ENCODE data around the gene HOXB6. TPM values are rescaled to one million over a fixed set of nuclear protein-coding genes. Genes with fewer than 3 reads are reported as not detected.
A peak's percentile ranks its signal among the peaks of the same experiment; 100 is the strongest.

HOXB6 gene
- total RNA-seq, 1 donor from 2014 or later: not detected

GRCh38 chr17:48622857-48623256 is 18.1 kb upstream of the HOXB6 start:
- H3K4me3 ChIP-seq: no peak overlapping the region
- no peaks in the 10 kb centered on the region for H3K9me3 ChIP-seq (ENCODE audit: low read depth)
- H3K4me2 ChIP-seq: no peak overlapping the region
- no peak overlapping the region for H2AFZ ChIP-seq (replicated peaks)
- Mint-ChIP-seq H3K4me1 (peaks cover 6% of the 10 kb centered on the region), H3K4me3 (no peak overlapping the region), H3K27ac (no peak overlapping the region), H3K9me3 (peaks cover 16% of the 10 kb centered on the region), H3K27me3 (ENCODE audit: insufficient read depth, low read depth) (peaks cover 87% of the 10 kb centered on the region), H3K36me3 (no peaks in the 10 kb centered on the region)
- peaks cover 98% of the 10 kb centered on the region for H4K20me1 ChIP-seq (ENCODE audit: low read depth)
- H3K36me3 ChIP-seq: no peaks in the 10 kb centered on the region
- H3K79me2 ChIP-seq (ENCODE audit: low read depth): no peaks in the 10 kb centered on the region
- no peak for DNase-seq (ENCODE audit: low spot score)
- no peak overlapping the region for H3K9ac ChIP-seq
- H3K27me3 ChIP-seq: peaks cover 100% of the 10 kb centered on the region
- no peak for TF ChIP-seq CTCF (IDR thresholded peaks at IDR 0.05)
- no peak for TF ChIP-seq EZH2phosphoT487 (IDR thresholded peaks at IDR 0.05)
- TF ChIP-seq EZH2 (IDR thresholded peaks at IDR 0.05): no peak
- peaks cover 4% of the 10 kb centered on the region for H3F3A ChIP-seq (ENCODE audit: low read depth)
- H3K4me1 ChIP-seq: peaks cover 9% of the 10 kb centered on the region
- no peak overlapping the region for H3K27ac ChIP-seq

DNA sequence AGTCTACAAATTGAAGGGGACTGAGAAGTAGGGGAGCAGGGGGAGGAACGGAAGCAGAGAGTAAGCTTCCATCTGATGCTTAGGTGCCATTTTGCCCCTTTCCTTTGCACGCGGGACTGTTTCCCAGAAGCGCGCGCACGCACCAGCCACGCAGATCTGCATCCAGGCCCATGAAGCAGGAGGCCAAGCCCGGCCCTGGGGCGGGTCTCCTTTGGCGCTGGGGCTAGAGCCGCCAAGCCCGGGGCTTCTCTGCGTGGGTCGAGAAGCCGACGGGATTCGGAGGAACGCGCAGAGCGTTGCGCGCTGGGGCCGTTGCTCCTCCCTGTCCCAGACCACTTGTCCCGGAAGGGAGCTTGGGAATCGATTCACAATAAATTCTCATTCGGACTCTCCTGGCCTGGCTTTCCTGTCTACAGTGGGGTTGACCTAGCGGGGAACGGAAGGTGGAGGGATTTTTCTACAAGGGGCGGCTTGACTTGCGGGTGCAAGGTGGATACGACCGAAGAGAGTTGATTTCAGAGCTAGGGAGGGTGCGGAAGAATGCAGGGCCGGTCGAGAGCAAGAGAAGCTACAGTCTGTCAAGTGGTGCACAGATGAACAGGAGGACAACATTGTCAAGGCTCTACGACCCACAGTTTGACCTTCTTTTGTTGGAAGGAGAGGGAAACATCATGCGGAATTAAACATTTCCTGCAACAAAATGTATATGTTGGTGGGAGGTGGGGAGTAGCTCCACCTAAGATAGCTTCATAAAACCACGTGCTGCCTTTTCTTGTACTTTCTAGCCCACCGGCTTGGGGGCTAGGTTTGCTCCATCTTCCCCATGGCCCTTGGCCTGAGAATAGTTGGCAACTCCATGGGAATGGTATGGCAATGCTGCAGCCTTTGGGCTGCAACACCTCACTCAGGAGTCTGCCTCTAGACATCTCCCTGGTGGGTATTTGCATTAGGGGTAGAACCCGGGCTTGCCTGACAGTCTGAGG is 16.9 kb upstream of the HOXB6 start:
- peaks cover 9% of the 10 kb centered on the region for H3K4me1 ChIP-seq
- TF ChIP-seq EZH2phosphoT487 (IDR thresholded peaks at IDR 0.05): peak; percentile 82
- peak; percentile 91 for TF ChIP-seq EZH2 (IDR thresholded peaks at IDR 0.05)
- no peak for TF ChIP-seq CTCF (IDR thresholded peaks at IDR 0.05)
- H4K20me1 ChIP-seq (ENCODE audit: low read depth): peaks cover 98% of the 10 kb centered on the region
- peaks cover 2% of the 10 kb centered on the region for H3K4me1 Mint-ChIP-seq
- no peak overlapping the region for H3K4me2 ChIP-seq
- no peak overlapping the region for H3K27ac ChIP-seq
- DNase-seq (ENCODE audit: low spot score): no peak
- H3F3A ChIP-seq (ENCODE audit: low read depth): peaks cover 4% of the 10 kb centered on the region
- no peaks in the 10 kb centered on the region for H3K9me3 ChIP-seq (ENCODE audit: low read depth)
- H3K4me3 Mint-ChIP-seq: no peak overlapping the region
- no peak overlapping the region for H3K27ac Mint-ChIP-seq
- no peaks in the 10 kb centered on the region for H3K36me3 ChIP-seq
- no peak overlapping the region for H2AFZ ChIP-seq (replicated peaks)
- H3K9me3 Mint-ChIP-seq: peaks cover 14% of the 10 kb centered on the region
- peaks cover 100% of the 10 kb centered on the region for H3K27me3 ChIP-seq
- no peak overlapping the region for H3K4me3 ChIP-seq
- no peak overlapping the region for H3K9ac ChIP-seq
- no peaks in the 10 kb centered on the region for H3K36me3 Mint-ChIP-seq
- no peaks in the 10 kb centered on the region for H3K79me2 ChIP-seq (ENCODE audit: low read depth)
- peaks cover 87% of the 10 kb centered on the region for H3K27me3 Mint-ChIP-seq (ENCODE audit: insufficient read depth, low read depth)

DNA sequence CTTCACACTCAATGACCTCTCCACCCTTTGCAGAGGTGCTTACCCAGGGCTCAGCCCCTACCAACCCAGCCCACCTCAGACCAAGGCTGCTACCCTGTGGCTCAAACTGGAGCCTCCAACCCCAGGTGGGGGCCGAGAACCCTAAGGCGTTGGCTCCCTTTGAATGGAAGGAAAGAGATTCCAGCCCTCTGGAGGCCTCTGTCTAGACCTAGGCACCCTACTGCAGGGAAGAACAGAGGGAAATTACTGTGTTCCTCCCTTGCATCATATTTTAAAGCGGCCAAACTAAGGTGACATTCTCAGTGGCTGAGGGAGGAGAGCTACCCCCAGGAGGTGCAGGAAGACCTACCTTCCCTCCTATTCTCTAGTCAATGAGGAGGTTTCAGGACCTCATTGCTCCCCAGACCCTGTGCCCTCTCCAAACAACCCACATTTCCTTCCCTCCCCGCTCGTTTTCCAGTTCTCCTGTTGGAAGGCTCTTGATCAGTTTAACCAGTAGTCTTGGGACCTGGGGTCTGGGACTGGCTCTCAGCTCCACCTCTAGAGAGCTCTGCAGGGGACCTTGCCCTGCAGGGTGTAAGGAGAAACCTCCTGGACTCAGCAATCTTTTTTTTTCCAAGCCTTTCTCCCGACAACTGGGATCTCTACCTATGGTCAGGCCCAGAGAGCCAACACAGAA is 15.8 kb upstream of the HOXB6 start:
- Histone ChIP-seq H3K4me1 (peaks cover 4% of the 10 kb centered on the region), H3K9ac (no peak overlapping the region), H3K79me2 (ENCODE audit: low read depth) (no peaks in the 10 kb centered on the region), H2AFZ (replicated peaks) (no peak overlapping the region), H3K9me3 (ENCODE audit: low read depth) (no peaks in the 10 kb centered on the region), H3K27ac (no peak overlapping the region), H4K20me1 (ENCODE audit: low read depth) (peaks cover 98% of the 10 kb centered on the region), H3K4me2 (no peak overlapping the region), H3K36me3 (no peaks in the 10 kb centered on the region), H3K4me3 (no peak overlapping the region), H3K27me3 (peaks cover 100% of the 10 kb centered on the region), H3F3A (ENCODE audit: low read depth) (peaks cover 3% of the 10 kb centered on the region)
- H3K4me3 Mint-ChIP-seq: no peak overlapping the region
- H3K27ac Mint-ChIP-seq: no peak overlapping the region
- peaks cover 90% of the 10 kb centered on the region for H3K27me3 Mint-ChIP-seq (ENCODE audit: insufficient read depth, low read depth)
- no peak for DNase-seq (ENCODE audit: low spot score)
- H3K36me3 Mint-ChIP-seq: no peaks in the 10 kb centered on the region
- H3K4me1 Mint-ChIP-seq: peaks cover 2% of the 10 kb centered on the region
- peaks cover 14% of the 10 kb centered on the region for H3K9me3 Mint-ChIP-seq
- TF ChIP-seq CTCF (IDR thresholded peaks at IDR 0.05) (no peak), EZH2 (IDR thresholded peaks at IDR 0.05) (no peak), EZH2phosphoT487 (IDR thresholded peaks at IDR 0.05) (no peak)
